Neural progenitor cell (in vitro differentiated cells): ENCODE measurements around the gene ZNF888.

ENCODE experiments used
- EZH2 ChIP-seq: fragments of 200-600 bp; sonication (generic); IDR thresholded peaks from 2 replicates; pipeline ENCODE4 v1.6.1; 2017; ENCODE audit warnings: antibody characterized with exemption, mild to moderate bottlenecking, moderate library complexity
- TF ChIP-seq, protein P1 (sequence below): fragments of 200-600 bp; sonication (generic); IDR thresholded peaks from 2 replicates; pipeline ENCODE4 v1.5.1; 2017; ENCODE audit warnings: antibody characterized with exemption, mild to moderate bottlenecking

DNA sequence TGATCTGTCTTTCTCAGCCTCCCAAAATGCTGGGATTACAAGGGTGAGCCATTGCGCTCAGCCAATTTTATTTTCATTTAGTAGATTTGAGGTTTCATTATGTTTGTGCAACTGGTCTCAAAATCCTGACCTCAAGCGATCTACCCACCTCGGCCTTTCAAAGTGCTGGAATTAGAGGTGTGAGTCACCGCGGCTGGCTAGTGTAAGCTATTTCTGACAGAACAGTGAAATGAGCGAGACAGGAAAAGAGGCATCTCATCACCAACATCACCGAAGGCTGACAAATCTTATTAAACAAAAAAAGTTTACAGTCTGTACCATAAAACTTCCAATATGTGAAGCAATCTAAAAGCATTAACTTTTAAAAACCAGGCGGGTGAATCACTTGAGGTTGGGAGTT lies 12.2 kb upstream of the ZNF888 start:
- TF ChIP-seq, protein P1, sequence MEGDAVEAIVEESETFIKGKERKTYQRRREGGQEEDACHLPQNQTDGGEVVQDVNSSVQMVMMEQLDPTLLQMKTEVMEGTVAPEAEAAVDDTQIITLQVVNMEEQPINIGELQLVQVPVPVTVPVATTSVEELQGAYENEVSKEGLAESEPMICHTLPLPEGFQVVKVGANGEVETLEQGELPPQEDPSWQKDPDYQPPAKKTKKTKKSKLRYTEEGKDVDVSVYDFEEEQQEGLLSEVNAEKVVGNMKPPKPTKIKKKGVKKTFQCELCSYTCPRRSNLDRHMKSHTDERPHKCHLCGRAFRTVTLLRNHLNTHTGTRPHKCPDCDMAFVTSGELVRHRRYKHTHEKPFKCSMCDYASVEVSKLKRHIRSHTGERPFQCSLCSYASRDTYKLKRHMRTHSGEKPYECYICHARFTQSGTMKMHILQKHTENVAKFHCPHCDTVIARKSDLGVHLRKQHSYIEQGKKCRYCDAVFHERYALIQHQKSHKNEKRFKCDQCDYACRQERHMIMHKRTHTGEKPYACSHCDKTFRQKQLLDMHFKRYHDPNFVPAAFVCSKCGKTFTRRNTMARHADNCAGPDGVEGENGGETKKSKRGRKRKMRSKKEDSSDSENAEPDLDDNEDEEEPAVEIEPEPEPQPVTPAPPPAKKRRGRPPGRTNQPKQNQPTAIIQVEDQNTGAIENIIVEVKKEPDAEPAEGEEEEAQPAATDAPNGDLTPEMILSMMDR: no peak
- no peak for TF ChIP-seq EZH2
